HG02763 (cell line): ENCODE results near the gene HGFAC.
"Not testable (repeated sequence)": the region's sequence is repeated elsewhere in the genome, so short reads cannot be mapped to it uniquely, and the experiment has no call there.

Experiments used
- ATAC-seq: cut with Tn5 transposase; IDR thresholded peaks from one replicate; pipeline ENCODE4 v1.9.1; 2021; ENCODE audit warnings: mild to moderate bottlenecking, moderate library complexity; ENCODE audit not compliant: unreplicated experiment

The HGFAC gene

GRCh38 chr4:3459156-3459555, 17.4 kb downstream of the HGFAC start:
- not testable (repeated sequence) for ATAC-seq

- ATAC-seq, result no peak
Measured at GRCh38 chr4:3460926-3461325, 19.2 kb downstream of the HGFAC start.

- no peak for ATAC-seq
Measured at GRCh38 chr4:3461515-3462291, 19.9 kb downstream of the HGFAC start.

GRCh38 chr4:3462321-3462789, 20.6 kb downstream of the HGFAC start:
- ATAC-seq, result no peak

GRCh38 chr4:3462790-3463415, 21.1 kb downstream of the HGFAC start, which contains the start of gene DOK7:
TSS of gene DOK7 (plus strand) at chr4:3463306. CDS start at chr4:3463376, 70 bp downstream.
- ATAC-seq, result no peak

- no peak for ATAC-seq
Measured at GRCh38 chr4:3463556-3464348, 22.0 kb downstream of the HGFAC start.

GRCh38 chr4:3464349-3464905, 22.7 kb downstream of the HGFAC start:
- ATAC-seq, result no peak

- no peak for ATAC-seq
Measured at GRCh38 chr4:3464911-3465697, 23.3 kb downstream of the HGFAC start.

- no peak for ATAC-seq
Measured at GRCh38 chr4:3465698-3466671, 24.2 kb downstream of the HGFAC start.

- no peak for ATAC-seq
Measured at GRCh38 chr4:3466691-3467600, 25.2 kb downstream of the HGFAC start.

- no peak for ATAC-seq
Measured at GRCh38 chr4:3467601-3468031, 25.8 kb downstream of the HGFAC start.

- no peak for ATAC-seq
Measured at GRCh38 chr4:3468154-3468553, 26.4 kb downstream of the HGFAC start.

GRCh38 chr4:3468804-3469203, 27.0 kb downstream of the HGFAC start:
- no peak for ATAC-seq

GRCh38 chr4:3469386-3470243, 27.8 kb downstream of the HGFAC start:
- no peak for ATAC-seq

GRCh38 chr4:3470244-3471097, 28.7 kb downstream of the HGFAC start:
- ATAC-seq, result no peak

GRCh38 chr4:3471098-3471760, 29.5 kb downstream of the HGFAC start:
- ATAC-seq, result no peak
